Trophoblast cell (in vitro differentiated cells and primary cell): ENCODE measurements around the gene LRCH1.

Experiments
- DNase-seq, 2 donors: peaks; one replicate each; pipeline ENCODE4 v3.0.0-alpha.2; 2016
- H2AFZ ChIP-seq: 2 replicates; pipeline ENCODE4 v1.6.1; 2013; ENCODE audit warnings: low read length, moderate library complexity, mild to moderate bottlenecking; ENCODE audit not compliant: insufficient read depth, poor library complexity
- H2AK5ac ChIP-seq: 2 replicates; pipeline ENCODE4 v1.6.1; 2013; ENCODE audit warnings: mild to moderate bottlenecking, low read length
- H2BK120ac ChIP-seq: 2 replicates; pipeline ENCODE4 v1.6.1; 2013; ENCODE audit warnings: low read length, mild to moderate bottlenecking, moderate library complexity; ENCODE audit not compliant: insufficient read depth, poor library complexity
- H2BK12ac ChIP-seq: 2 replicates; pipeline ENCODE4 v1.6.1; 2013; ENCODE audit warnings: mild to moderate bottlenecking, low read length, moderate library complexity
- H2BK5ac ChIP-seq: 2 replicates; pipeline ENCODE4 v1.6.1; 2013; ENCODE audit warnings: low read length, low read depth, moderate library complexity, mild to moderate bottlenecking; ENCODE audit not compliant: poor library complexity
- H3K14ac ChIP-seq: 2 replicates; pipeline ENCODE4 v1.6.1; 2013; ENCODE audit warnings: mild to moderate bottlenecking, low read length
- H3K18ac ChIP-seq: 2 replicates; pipeline ENCODE4 v1.6.1; 2013; ENCODE audit warnings: mild to moderate bottlenecking, low read length
- H3K23ac ChIP-seq: 2 replicates; pipeline ENCODE4 v1.6.1; 2013; ENCODE audit warnings: low read length
- H3K27ac ChIP-seq: 2 replicates; pipeline ENCODE4 v1.5.1; 2013; ENCODE audit warnings: low read depth, mild to moderate bottlenecking, inconsistent platforms, low read length, moderate library complexity
- H3K27me3 ChIP-seq: 2 replicates; pipeline ENCODE4 v1.6.1; 2013; ENCODE audit warnings: inconsistent platforms, mild to moderate bottlenecking, low read length, moderate library complexity; ENCODE audit not compliant: insufficient read depth
- H3K36me3 ChIP-seq, 2 experiments: 1 replicate in 1 of 2; 2 replicates in 1 of 2; pipeline ENCODE4 v1.6.1; 2013; ENCODE audit warnings: low read length in 2 of 2, mild to moderate bottlenecking in 2 of 2, moderate library complexity in 1 of 2; ENCODE audit not compliant: insufficient read depth in 2 of 2, control insufficient read depth in 1 of 2
- H3K4ac ChIP-seq: 2 replicates; pipeline ENCODE4 v1.6.1; 2013; ENCODE audit warnings: low read depth, mild to moderate bottlenecking, low read length, moderate library complexity
- H3K4me1 ChIP-seq, 2 experiments: 1 replicate in 1 of 2; 2 replicates in 1 of 2; pipeline ENCODE4 v1.6.1; 2013; ENCODE audit warnings: low read length in 2 of 2, mild to moderate bottlenecking in 2 of 2, moderate library complexity in 1 of 2; ENCODE audit not compliant: insufficient read depth in 2 of 2, control insufficient read depth in 1 of 2
- H3K4me2 ChIP-seq: 2 replicates; pipeline ENCODE4 v1.6.1; 2013; ENCODE audit warnings: inconsistent platforms, mild to moderate bottlenecking, low read length, moderate library complexity
- H3K4me3 ChIP-seq: 2 replicates; pipeline ENCODE4 v1.5.1; 2013; ENCODE audit warnings: mild to moderate bottlenecking, low read depth, low read length, inconsistent platforms
- H3K79me1 ChIP-seq: one replicate; pipeline ENCODE4 v1.6.1; 2013; ENCODE audit warnings: low read length
- H3K79me2 ChIP-seq: 2 replicates; pipeline ENCODE4 v1.6.1; 2013; ENCODE audit warnings: low read length, mild to moderate bottlenecking; ENCODE audit not compliant: control insufficient read depth, insufficient read depth, poor library complexity
- H3K9ac ChIP-seq: 2 replicates; pipeline ENCODE4 v1.6.1; 2013; ENCODE audit warnings: mild to moderate bottlenecking, low read length
- H3K9me3 ChIP-seq: 2 replicates; pipeline ENCODE4 v1.6.1; 2013; ENCODE audit warnings: low read depth, mild to moderate bottlenecking, control low read depth, inconsistent platforms, low read length; ENCODE audit not compliant: insufficient read depth
- H4K12ac ChIP-seq: 2 replicates; pipeline ENCODE4 v1.6.1; 2013; ENCODE audit warnings: low read depth, mild to moderate bottlenecking, low read length, moderate library complexity
- H4K8ac ChIP-seq: 2 replicates; pipeline ENCODE4 v1.6.1; 2013; ENCODE audit warnings: low read depth, mild to moderate bottlenecking, low read length, moderate library complexity
- H4K91ac ChIP-seq: one replicate; pipeline ENCODE4 v1.6.1; 2013; ENCODE audit warnings: low read depth, mild to moderate bottlenecking, low read length, moderate library complexity
- WGBS: extraction: QIAGEN DNeasy Blood & Tissue Kit; methylation state at CpG from one replicate; pipeline ENCODE4 v1.1.7; 2013; ENCODE audit warnings: missing lambda C conversion rate; ENCODE audit not compliant: insufficient read length, insufficient coverage; ENCODE audit errors: extremely low coverage; 5-methylcytosine and 5-hydroxymethylcytosine counted together

Gene LRCH1

DNA sequence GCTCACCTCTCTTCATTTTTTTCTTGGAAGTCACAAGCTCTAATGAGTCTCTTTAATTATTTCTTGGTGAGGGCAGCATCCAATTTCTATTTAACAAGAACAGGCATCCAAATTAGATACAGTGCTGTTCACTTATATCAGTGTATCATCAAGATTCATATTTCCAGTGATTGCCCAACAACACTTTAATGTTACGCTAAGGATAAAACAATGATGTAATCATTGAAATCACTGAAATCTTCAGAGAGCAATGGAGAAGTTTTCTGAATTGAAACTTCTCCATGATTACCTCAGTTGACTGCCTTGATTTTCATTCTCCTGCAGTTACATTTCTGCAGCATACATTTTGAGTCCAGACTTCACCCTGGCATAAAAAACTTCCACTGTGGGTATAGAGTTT lies 17.1 kb upstream of the LRCH1 start:
- Histone ChIP-seq H2BK5ac (no peak overlapping the region), H3K4me3 (no peak overlapping the region), H3K27me3 (no peaks in the 10 kb centered on the region), H2BK12ac (no peak overlapping the region), H4K12ac (no peak overlapping the region), H3K9ac (no peak overlapping the region), H3K9me3 (no peaks in the 10 kb centered on the region), H3K4ac (no peak overlapping the region), H3K36me3 (no peaks in the 10 kb centered on the region), H3K14ac (no peak overlapping the region), H2BK120ac (no peak overlapping the region), H2AFZ (no peak overlapping the region), H3K79me1 (peaks cover 9% of the 10 kb centered on the region), H3K18ac (no peak overlapping the region), H3K4me1 (peaks cover 7% of the 10 kb centered on the region in 2 experiments), H4K91ac (no peak overlapping the region), H4K8ac (no peak overlapping the region), H3K4me2 (no peak overlapping the region), H3K23ac (no peak overlapping the region), H3K27ac (no peak overlapping the region), H3K79me2 (no peaks in the 10 kb centered on the region), H2AK5ac (no peak overlapping the region)
- peak in 1 of 2 donors; percentile 45 for DNase-seq
- WGBS, result no CpG with 5 or more reads among the region's 1 CpG

DNA sequence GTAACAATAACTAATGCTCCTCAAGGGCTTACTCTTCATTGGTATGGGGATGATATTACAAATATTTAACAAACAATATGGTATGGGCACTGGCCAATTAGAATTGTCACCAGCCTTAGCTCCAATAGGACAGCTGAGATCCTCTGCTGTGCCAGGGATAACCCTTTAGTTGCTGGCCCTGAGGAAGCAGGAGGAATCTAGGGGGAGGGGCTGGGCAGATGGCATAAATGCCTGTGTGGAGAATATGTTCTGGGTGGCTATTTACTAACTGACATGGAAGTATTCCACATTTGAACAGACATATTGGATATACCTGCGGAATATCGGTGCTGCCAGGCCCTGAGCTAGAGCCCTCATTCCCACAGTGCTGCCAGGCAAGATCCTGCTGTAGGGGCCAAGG lies 16.6 kb upstream of the LRCH1 start:
- Histone ChIP-seq H3K4me2 (no peak overlapping the region), H3K18ac (peak overlapping the region; percentile 93), H3K4me3 (no peak overlapping the region), H2BK12ac (peak overlapping the region; percentile 70), H3K4me1 (peaks cover 7% of the 10 kb centered on the region in 2 experiments), H2AFZ (no peak overlapping the region), H2BK120ac (peak overlapping the region; percentile 96), H4K91ac (peak overlapping the region; percentile 60), H3K79me2 (no peaks in the 10 kb centered on the region), H2AK5ac (no peak overlapping the region), H4K8ac (peak overlapping the region; percentile 24), H3K9me3 (no peaks in the 10 kb centered on the region), H3K14ac (peak overlapping the region; percentile 89), H3K36me3 (no peaks in the 10 kb centered on the region), H4K12ac (no peak overlapping the region), H3K23ac (no peak overlapping the region), H2BK5ac (peak overlapping the region; percentile 83), H3K79me1 (peaks cover 9% of the 10 kb centered on the region), H3K27me3 (no peaks in the 10 kb centered on the region), H3K9ac (no peak overlapping the region), H3K27ac (peak overlapping the region; percentile 83), H3K4ac (no peak overlapping the region)
- no peak for DNase-seq
- WGBS, result no CpG with 5 or more reads among the region's 2 CpGs

DNA sequence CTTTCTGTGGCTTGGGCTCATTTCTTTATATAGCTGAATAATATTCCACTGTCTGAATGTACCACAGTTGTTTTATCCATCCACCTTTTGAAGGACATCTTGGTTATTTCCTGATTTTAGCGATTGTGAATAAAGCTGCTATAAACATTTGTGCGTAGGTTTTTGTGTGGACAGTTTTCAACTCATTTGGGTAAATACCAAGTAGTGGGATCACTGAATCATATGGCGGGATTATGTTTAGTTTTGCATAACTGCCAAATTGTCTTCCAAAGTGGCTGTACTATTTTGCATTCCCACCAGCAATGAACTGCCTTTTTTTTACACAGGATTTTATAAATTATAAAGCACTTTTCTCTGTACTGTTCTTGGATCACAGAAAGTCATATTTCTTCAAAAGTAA lies 13.7 kb upstream of the LRCH1 start:
- H2BK12ac ChIP-seq, result no peak overlapping the region

DNA sequence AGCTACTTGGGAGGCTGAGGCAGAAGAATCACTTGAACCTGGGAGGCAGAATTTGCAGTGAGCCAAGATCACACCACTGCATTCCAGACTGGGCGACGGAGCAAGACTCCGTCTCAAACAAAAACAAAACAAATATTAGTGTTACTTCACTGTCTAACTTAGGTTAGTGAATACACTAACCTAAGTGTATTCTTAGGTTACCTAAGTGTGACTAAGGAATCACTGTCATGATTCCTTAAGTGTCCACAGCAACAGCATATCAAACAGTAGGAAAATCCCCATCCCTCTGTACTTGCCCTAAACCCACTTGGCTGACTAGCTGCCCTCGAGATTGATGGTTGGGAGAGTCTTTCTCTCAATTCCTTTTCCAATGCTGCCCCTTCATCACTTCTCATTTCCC lies 11.8 kb upstream of the LRCH1 start:
- H3K4me1 ChIP-seq, result peaks cover 11 to 13% of the 10 kb centered on the region in 2 experiments

More for the DNA sequence above, 13.7 kb upstream of the LRCH1 start:
- Histone ChIP-seq H3K27ac (no peak overlapping the region), H4K91ac (no peak overlapping the region), H3K4me1 (peaks cover 7% of the 10 kb centered on the region in 2 experiments), H4K8ac (no peak overlapping the region), H2AK5ac (no peak overlapping the region), H3K36me3 (no peaks in the 10 kb centered on the region), H3K27me3 (no peaks in the 10 kb centered on the region), H2AFZ (no peak overlapping the region), H3K9ac (no peak overlapping the region), H2BK5ac (no peak overlapping the region), H3K9me3 (no peaks in the 10 kb centered on the region), H4K12ac (no peak overlapping the region), H2BK120ac (no peak overlapping the region), H3K79me1 (peaks cover 9% of the 10 kb centered on the region), H3K14ac (no peak overlapping the region), H3K18ac (no peak overlapping the region), H3K4me2 (no peak overlapping the region), H3K4me3 (no peak overlapping the region), H3K23ac (no peak overlapping the region), H3K4ac (no peak overlapping the region), H3K79me2 (no peaks in the 10 kb centered on the region)
- DNase-seq, result no peak
- no CpG with 5 or more reads among the region's 3 CpGs for WGBS

More for the DNA sequence above, 11.8 kb upstream of the LRCH1 start:
- H3K27ac ChIP-seq, result no peak overlapping the region
- no peak for DNase-seq
- no peak overlapping the region for H3K4ac ChIP-seq
- peaks cover 14% of the 10 kb centered on the region for H3K79me1 ChIP-seq
- H2AK5ac ChIP-seq, result no peak overlapping the region
- H3K9ac ChIP-seq, result no peak overlapping the region
- H3K36me3 ChIP-seq, result no peaks in the 10 kb centered on the region
- no CpG with 5 or more reads among the region's 4 CpGs for WGBS
- no peaks in the 10 kb centered on the region for H3K27me3 ChIP-seq
- H4K8ac ChIP-seq, result no peak overlapping the region
- H4K91ac ChIP-seq, result no peak overlapping the region
- H2BK12ac ChIP-seq, result peak overlapping the region; percentile 32
- no peak overlapping the region for H2BK5ac ChIP-seq
- H3K14ac ChIP-seq, result no peak overlapping the region
- H3K4me3 ChIP-seq, result no peak overlapping the region
- no peak overlapping the region for H3K18ac ChIP-seq
- no peak overlapping the region for H2BK120ac ChIP-seq
- no peaks in the 10 kb centered on the region for H3K79me2 ChIP-seq
- no peak overlapping the region for H2AFZ ChIP-seq
- no peak overlapping the region for H4K12ac ChIP-seq
- H3K4me2 ChIP-seq, result no peak overlapping the region
- H3K23ac ChIP-seq, result no peak overlapping the region
- no peaks in the 10 kb centered on the region for H3K9me3 ChIP-seq
